ENCODE results near the gene POU3F3.

Gene POU3F3

DNA sequence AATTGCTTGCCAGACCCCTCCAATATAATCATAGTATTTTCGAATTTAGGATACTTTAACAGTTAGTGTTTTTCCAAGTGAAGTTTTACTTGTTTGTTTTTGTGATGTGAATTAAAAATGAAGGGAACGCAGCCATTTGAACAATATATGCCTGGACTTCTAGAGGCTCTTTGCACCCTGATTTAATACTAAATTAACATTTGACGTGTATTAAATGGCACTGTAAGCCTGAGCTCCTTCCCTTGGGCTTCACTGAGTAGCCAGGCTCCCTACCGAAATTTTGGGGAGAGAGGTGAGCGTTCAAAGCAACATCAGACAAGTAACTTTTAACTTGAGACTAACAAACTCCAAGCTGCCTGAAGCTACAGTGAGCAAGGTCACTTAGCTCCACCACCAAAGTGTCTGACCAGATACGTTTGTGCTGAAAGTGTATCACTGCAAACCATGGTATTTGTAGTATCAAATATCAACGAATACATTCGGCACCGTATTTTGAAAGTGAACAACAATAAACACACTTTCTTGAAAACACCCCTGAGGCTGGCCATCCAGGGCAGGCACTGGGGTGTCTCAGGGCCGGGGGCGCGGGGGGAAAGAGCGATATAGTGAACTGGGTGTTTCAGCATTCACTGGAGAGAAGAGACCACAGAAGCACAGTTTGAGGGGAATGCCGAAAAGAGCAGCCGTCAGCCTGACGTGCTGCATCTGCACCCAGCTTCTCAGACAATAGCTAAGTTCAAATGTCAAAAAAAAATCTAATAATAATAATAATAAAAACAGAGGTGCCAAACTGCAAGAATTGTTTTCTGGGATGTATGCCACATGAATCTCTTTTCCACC, 7.7 kb upstream of the POU3F3 start:
- peak; percentile 45 for DNase-seq (ENCODE audit: low read depth, low spot score)
- in situ Hi-C loops (cut with HindIII; ENCODE audit: low sequenced_read_pairs) = no loop called here
- H3K4me3 ChIP-seq (ENCODE audit: low read depth, low read length) = no peak overlapping the region
- TF ChIP-seq, protein P1, sequence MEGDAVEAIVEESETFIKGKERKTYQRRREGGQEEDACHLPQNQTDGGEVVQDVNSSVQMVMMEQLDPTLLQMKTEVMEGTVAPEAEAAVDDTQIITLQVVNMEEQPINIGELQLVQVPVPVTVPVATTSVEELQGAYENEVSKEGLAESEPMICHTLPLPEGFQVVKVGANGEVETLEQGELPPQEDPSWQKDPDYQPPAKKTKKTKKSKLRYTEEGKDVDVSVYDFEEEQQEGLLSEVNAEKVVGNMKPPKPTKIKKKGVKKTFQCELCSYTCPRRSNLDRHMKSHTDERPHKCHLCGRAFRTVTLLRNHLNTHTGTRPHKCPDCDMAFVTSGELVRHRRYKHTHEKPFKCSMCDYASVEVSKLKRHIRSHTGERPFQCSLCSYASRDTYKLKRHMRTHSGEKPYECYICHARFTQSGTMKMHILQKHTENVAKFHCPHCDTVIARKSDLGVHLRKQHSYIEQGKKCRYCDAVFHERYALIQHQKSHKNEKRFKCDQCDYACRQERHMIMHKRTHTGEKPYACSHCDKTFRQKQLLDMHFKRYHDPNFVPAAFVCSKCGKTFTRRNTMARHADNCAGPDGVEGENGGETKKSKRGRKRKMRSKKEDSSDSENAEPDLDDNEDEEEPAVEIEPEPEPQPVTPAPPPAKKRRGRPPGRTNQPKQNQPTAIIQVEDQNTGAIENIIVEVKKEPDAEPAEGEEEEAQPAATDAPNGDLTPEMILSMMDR (IDR thresholded peaks at IDR 0.05; ENCODE audit: low read depth, low read length) = no peak

DNA sequence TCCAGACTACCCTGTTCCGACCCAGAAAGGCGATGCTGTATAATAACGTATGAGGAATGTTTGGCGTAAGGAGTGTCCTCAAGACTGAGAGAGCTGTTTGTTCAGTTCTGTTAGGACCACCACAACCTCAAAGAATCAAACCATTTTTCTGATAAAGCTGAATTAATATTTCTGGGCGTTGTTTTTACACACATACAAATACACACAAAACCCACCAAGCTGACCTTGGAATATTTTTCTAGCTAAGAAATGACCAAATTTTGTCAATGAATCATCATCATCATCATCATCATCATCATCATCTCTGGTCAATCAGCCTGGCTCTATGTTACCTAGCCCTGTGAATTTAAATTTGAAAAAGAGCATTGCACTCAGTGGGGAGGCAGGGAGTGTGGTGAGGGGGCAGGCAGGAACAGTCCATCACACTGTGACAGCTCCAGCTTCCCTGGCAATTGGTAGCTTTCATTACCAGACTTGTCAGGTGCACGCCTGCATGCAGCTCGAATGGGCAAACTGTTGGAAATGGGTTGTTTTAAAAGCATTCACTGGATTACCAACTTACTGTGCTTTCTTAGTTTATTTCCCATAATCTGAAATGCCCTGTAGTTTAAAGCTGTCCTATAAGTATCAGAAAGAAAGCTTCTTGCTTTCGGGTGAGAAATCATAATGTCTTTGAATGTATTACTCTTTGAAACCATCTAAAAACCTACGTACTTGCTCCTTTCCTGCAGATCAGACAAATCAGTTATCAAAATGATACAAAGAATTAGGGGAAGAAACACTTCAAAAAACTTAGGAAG, 6.9 kb upstream of the POU3F3 start:
- H3K4me3 ChIP-seq (ENCODE audit: low read depth, low read length) = no peak overlapping the region
- in situ Hi-C loops (cut with HindIII; ENCODE audit: low sequenced_read_pairs) = no loop called here
- TF ChIP-seq, protein P1 (IDR thresholded peaks at IDR 0.05; ENCODE audit: low read depth, low read length) = no peak
- DNase-seq (ENCODE audit: low read depth, low spot score) = peak; percentile 25

DNA sequence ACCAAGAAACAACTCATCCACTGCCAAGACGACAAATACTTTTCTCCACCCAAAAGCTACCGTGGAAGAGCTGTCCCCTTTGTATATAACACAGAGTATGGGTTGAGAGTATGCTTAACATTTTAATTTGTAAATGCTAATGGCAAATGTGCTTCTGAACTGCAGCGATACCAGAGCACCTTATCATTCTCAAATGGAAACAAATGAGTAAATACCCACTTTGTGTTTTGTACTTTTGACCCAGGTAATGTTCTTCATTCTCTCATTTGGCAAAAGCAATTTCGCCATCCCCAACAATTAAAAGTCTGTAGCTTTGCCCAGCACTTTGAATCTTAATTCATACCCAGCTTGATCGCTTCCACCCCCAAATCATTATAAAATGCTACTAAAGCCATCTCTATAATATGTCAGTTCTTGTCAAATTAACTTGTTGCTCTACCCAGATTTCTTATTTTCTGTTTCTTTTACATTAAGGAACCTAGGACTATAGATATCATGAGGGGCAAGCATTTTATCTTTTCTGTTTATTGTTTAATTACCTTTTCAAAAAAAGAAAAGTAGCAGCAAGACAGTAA, 6.2 kb upstream of the POU3F3 start:
- DNase-seq (ENCODE audit: low read depth, low spot score) = peak; percentile 28
- H3K4me3 ChIP-seq (ENCODE audit: low read depth, low read length) = no peak overlapping the region
- in situ Hi-C loops (cut with HindIII; ENCODE audit: low sequenced_read_pairs) = no loop called here
- TF ChIP-seq, protein P1 (IDR thresholded peaks at IDR 0.05; ENCODE audit: low read depth, low read length) = no peak

DNA sequence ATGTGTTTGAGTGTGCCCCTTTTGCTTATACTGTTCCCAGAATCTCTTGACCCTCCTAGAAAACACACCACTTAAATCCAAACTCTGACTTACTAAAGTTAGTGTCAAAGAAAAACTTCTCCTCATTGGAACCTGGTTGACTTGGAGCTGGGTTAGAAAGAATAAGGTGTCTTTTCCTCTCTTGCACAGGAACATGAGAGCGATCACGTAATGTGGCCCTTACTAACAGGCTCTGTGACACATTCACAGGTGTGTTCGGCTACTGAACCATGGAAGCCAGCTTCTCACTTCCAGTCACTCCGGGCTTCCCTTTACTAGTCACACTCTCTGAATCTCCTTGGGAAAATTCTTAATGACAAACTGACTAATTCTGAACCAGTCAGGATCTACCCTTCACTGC, 5.4 kb upstream of the POU3F3 start:
- peak; percentile 46 for DNase-seq (ENCODE audit: low read depth, low spot score)
- TF ChIP-seq, protein P1 (IDR thresholded peaks at IDR 0.05; ENCODE audit: low read depth, low read length) = no peak
- in situ Hi-C loops (cut with HindIII; ENCODE audit: low sequenced_read_pairs) = no loop called here
- no peak overlapping the region for H3K4me3 ChIP-seq (ENCODE audit: low read depth, low read length)

DNA sequence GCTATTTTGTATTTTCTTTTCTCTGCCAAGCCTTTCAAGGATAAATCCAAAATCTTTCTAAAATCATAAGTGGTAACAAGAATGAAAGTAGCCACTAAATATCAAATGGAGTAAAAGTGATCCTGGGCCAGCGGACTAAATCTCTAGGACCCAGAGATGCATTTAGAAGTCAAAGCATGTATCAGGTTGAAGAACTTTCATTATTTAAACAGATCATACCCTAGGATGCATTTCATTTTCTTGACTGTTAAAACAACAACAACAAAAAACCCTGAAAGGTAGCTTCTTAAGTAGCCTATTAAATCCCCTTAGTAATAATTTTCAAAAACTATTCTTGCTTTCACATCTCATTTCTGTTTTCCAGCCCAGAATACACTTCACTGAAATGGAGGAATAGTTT, 4.8 kb upstream of the POU3F3 start:
- no peak overlapping the region for H3K4me3 ChIP-seq (ENCODE audit: low read depth, low read length)
- TF ChIP-seq, protein P1 (IDR thresholded peaks at IDR 0.05; ENCODE audit: low read depth, low read length) = no peak
- peak; percentile 53 for DNase-seq (ENCODE audit: low read depth, low spot score)
- in situ Hi-C loops (cut with HindIII; ENCODE audit: low sequenced_read_pairs) = no loop called here

DNA sequence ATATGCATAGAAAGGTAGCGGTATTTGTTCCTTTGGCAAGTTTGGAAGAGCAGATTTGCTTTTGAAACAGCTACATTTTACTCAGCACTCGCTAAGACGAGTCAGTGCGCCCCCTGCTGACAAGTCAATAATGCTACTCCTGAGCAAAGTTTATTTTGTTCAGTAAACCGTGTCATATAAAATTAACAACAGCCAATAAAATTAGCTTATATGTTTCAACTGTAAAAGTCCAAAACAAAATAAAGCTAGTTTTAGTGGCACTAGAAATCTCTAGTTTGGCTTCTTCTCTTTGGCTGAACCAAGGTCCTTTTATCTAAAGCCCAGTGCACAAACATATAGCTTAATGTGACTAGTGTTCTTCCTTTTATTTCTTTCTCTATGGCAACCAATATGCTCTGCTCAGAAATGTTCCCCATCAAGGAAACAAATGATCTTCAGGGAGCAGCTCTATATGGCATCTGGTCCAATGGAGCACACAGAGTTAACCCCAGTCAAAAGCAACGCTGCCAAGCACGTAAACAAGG, 4.2 kb upstream of the POU3F3 start:
- in situ Hi-C loops (cut with HindIII; ENCODE audit: low sequenced_read_pairs) = no loop called here
- DNase-seq (ENCODE audit: low read depth, low spot score) = peak; percentile 83
- H3K4me3 ChIP-seq (ENCODE audit: low read depth, low read length) = no peak overlapping the region
- TF ChIP-seq, protein P1 (IDR thresholded peaks at IDR 0.05; ENCODE audit: low read depth, low read length) = peak; percentile 79
